Memory B cell (primary cell): ENCODE results near the gene ZNF579.
"Not testable (repeated sequence)": the region's sequence is repeated elsewhere in the genome, so short reads cannot be mapped to it uniquely, and the experiment has no call there.

Experiments
- ATAC-seq: fragments of 150-1000 bp; cut with Tn5 transposase; 2 replicates; pipeline ENCODE4 v1.10.0; 2021; ENCODE audit warnings: low read depth, mild to moderate bottlenecking, moderate library complexity
- DNase-seq, 2 donors: peaks; one replicate each; pipeline ENCODE4 v3.0.0; 2022; ENCODE audit warnings: low spot score in 2 of 2
- H3K27ac Mint-ChIP-seq: one replicate; pipeline ENCODE4 v1.8.0; 2022; ENCODE audit warnings: mild to moderate bottlenecking, moderate library complexity, mixed read lengths
- H3K27me3 Mint-ChIP-seq: one replicate; pipeline ENCODE4 v1.8.0; 2022; ENCODE audit warnings: mixed read lengths
- H3K36me3 Mint-ChIP-seq: one replicate; pipeline ENCODE4 v1.8.0; 2022; ENCODE audit warnings: mild to moderate bottlenecking, mixed read lengths
- H3K4me1 Mint-ChIP-seq: one replicate; pipeline ENCODE4 v1.8.0; 2022; ENCODE audit warnings: mixed read lengths
- H3K4me3 Mint-ChIP-seq: one replicate; pipeline ENCODE4 v1.8.0; 2022; ENCODE audit warnings: mild to moderate bottlenecking, moderate library complexity, mixed read lengths
- H3K9me3 Mint-ChIP-seq: one replicate; pipeline ENCODE4 v1.8.0; 2022; ENCODE audit warnings: mixed read lengths

ZNF579 gene

GRCh38 chr19:55593096-55593772, 12.6 kb upstream of the ZNF579 start:
- peaks cover 6% of the 10 kb centered on the region for H3K4me1 Mint-ChIP-seq
- H3K27ac Mint-ChIP-seq: no peak overlapping the region
- H3K27me3 Mint-ChIP-seq: no peaks in the 10 kb centered on the region
- no peak for ATAC-seq
- H3K4me3 Mint-ChIP-seq: no peak overlapping the region
- peaks cover 5% of the 10 kb centered on the region for H3K9me3 Mint-ChIP-seq
- peaks cover 38% of the 10 kb centered on the region for H3K36me3 Mint-ChIP-seq
- DNase-seq: no peak

- Mint-ChIP-seq H3K36me3 (peaks cover 33% of the 10 kb centered on the region), H3K4me3 (no peak overlapping the region), H3K9me3 (peaks cover 2% of the 10 kb centered on the region), H3K27me3 (no peaks in the 10 kb centered on the region), H3K4me1 (peaks cover 3% of the 10 kb centered on the region), H3K27ac (no peak overlapping the region)
- ATAC-seq (no peak), DNase-seq (no peak)
These were observed 11.9 kb upstream of the ZNF579 start for GRCh38 chr19:55592391-55593090.

DNA sequence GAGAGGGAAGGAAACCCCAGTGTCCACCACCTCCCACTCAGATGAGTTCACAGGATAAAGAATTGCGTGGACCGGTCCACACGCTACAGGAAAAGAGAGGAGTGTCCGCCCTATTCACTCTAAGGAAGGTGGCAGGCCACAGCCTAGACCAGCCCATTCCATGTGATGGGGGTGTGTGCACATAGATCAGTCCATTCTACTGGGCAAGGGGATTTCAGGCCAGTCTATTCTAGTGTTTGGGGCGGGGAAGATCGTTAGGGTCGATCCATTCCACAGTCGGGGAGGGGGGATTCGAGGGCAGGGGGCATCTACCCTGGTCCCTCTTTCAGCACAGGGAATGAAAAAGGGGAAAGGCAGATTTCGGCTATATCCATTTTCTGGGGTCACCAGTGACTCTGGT, 10.9 kb upstream of the ZNF579 start:
- Mint-ChIP-seq H3K4me3 (no peak overlapping the region), H3K27me3 (no peaks in the 10 kb centered on the region), H3K9me3 (peaks cover 2% of the 10 kb centered on the region), H3K36me3 (peaks cover 27% of the 10 kb centered on the region), H3K4me1 (peaks cover 6% of the 10 kb centered on the region), H3K27ac (no peak overlapping the region)
- DNase-seq (no peak), ATAC-seq (no peak)

- DNase-seq: no peak
- H3K27me3 Mint-ChIP-seq: no peaks in the 10 kb centered on the region
- no peak overlapping the region for H3K27ac Mint-ChIP-seq
- no peak overlapping the region for H3K4me3 Mint-ChIP-seq
- peaks cover 18% of the 10 kb centered on the region for H3K36me3 Mint-ChIP-seq
- no peak for ATAC-seq
- H3K9me3 Mint-ChIP-seq: peaks cover under 1% of the 10 kb centered on the region
- peaks cover 11% of the 10 kb centered on the region for H3K4me1 Mint-ChIP-seq
These were observed 10.0 kb upstream of the ZNF579 start for GRCh38 chr19:55590617-55591016.

DNA sequence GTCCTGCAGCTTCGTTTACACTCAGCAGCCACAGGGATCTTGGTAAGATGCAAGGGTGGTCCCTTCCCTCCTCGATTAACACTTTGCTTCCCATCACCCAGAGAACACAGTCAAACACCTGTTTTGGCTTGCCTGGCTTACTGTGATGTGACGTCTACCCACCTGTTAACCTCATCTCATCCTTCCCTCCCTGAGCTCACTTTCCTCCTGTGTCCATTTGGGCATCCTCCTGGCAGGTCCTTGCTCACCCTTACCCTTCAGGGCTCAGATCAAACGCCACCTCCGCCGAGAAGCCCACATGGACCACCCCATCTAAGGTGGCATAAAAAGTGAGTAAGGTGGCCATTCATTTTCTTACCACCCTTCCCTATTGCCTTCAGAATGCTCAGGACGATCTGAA, 9.5 kb upstream of the ZNF579 start:
- no peak for DNase-seq
- no peaks in the 10 kb centered on the region for H3K9me3 Mint-ChIP-seq
- no peak overlapping the region for H3K4me3 Mint-ChIP-seq
- no peak overlapping the region for H3K27ac Mint-ChIP-seq
- no peak for ATAC-seq
- peaks cover 15% of the 10 kb centered on the region for H3K4me1 Mint-ChIP-seq
- H3K27me3 Mint-ChIP-seq: no peaks in the 10 kb centered on the region
- H3K36me3 Mint-ChIP-seq: peaks cover 13% of the 10 kb centered on the region

- H3K27me3 Mint-ChIP-seq: no peaks in the 10 kb centered on the region
- no peaks in the 10 kb centered on the region for H3K9me3 Mint-ChIP-seq
- H3K4me3 Mint-ChIP-seq: no peak overlapping the region
- no peak for ATAC-seq
- no peak overlapping the region for H3K27ac Mint-ChIP-seq
- no peak for DNase-seq
- H3K36me3 Mint-ChIP-seq: peaks cover 8% of the 10 kb centered on the region
- peaks cover 15% of the 10 kb centered on the region for H3K4me1 Mint-ChIP-seq
These were observed 8.1 kb upstream of the ZNF579 start for GRCh38 chr19:55588738-55589137.

- DNase-seq: peak; percentile 91 to 92
- Mint-ChIP-seq H3K27me3 (no peaks in the 10 kb centered on the region), H3K4me3 (peak overlapping the region; percentile 81), H3K36me3 (peaks cover 5% of the 10 kb centered on the region), H3K27ac (peak overlapping the region; percentile 56), H3K4me1 (peaks cover 15% of the 10 kb centered on the region), H3K9me3 (no peaks in the 10 kb centered on the region)
- ATAC-seq: peak; percentile 99
These were observed 6.5 kb upstream of the ZNF579 start for GRCh38 chr19:55586976-55587668.

- no peak for ATAC-seq
- peak in 1 of 2 donors; percentile 14 for DNase-seq
- Mint-ChIP-seq H3K27me3 (no peaks in the 10 kb centered on the region), H3K9me3 (no peaks in the 10 kb centered on the region), H3K27ac (peak overlapping the region; percentile 5), H3K4me1 (peaks cover 23% of the 10 kb centered on the region), H3K36me3 (no peaks in the 10 kb centered on the region), H3K4me3 (peak overlapping the region; percentile 81)
These were observed 5.2 kb upstream of the ZNF579 start for GRCh38 chr19:55585658-55586339.

DNA sequence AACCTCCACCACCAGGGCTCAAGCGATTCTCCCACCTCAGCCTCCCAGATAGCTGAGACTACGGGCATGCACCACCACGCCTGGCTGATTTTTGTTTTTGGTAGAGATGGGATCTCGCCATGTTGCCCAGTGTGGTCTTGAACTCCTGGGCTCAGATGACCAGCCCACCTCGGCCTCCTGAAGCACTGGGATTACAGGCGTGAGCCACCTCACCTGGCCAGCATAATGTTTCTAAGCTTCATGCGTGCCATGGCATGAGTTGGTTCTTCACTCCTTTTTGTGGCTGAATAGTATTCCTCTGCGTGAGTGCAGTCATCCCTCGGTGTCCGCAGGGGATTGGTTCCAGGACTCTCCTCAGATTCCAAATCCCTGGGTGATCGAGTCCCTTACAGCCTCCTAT, 4.2 kb upstream of the ZNF579 start:
- Mint-ChIP-seq H3K4me1 (peaks cover 29% of the 10 kb centered on the region), H3K4me3 (no peak overlapping the region), H3K27me3 (no peaks in the 10 kb centered on the region), H3K27ac (no peak overlapping the region), H3K36me3 (no peaks in the 10 kb centered on the region), H3K9me3 (no peaks in the 10 kb centered on the region)
- no peak for DNase-seq
- ATAC-seq: no peak

GRCh38 chr19:55583897-55584296, 3.2 kb upstream of the ZNF579 start:
- H3K27me3 Mint-ChIP-seq, DNase-seq, H3K27ac Mint-ChIP-seq, H3K9me3 Mint-ChIP-seq, H3K36me3 Mint-ChIP-seq, H3K4me3 Mint-ChIP-seq, ATAC-seq: not testable (repeated sequence)
- H3K4me1 Mint-ChIP-seq: peaks cover 33% of the 10 kb centered on the region

DNA sequence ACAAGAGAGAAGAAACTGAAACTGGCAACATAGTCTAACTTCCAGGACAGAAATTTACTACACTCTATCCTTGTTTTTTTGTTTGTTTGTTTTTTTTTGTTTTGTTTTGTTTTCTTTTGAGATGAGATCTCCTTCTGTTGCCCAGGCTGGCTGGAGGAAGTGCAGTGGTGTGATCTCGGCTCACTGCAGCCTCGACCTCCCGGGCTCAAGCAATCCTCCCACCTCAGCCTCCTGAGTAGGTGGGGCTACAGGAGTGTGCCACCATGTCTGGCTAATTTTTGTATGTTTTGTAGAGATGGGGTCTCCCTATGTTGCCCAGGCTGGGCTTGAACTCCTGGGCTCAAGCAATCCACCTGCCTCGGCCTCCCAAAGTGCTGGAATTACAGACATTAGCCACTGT, 1.6 kb upstream of the ZNF579 start:
- H3K4me1 Mint-ChIP-seq: peaks cover 33% of the 10 kb centered on the region
- not testable (repeated sequence) for H3K9me3 Mint-ChIP-seq, H3K27ac Mint-ChIP-seq, DNase-seq, H3K36me3 Mint-ChIP-seq, ATAC-seq, H3K4me3 Mint-ChIP-seq, H3K27me3 Mint-ChIP-seq

DNA sequence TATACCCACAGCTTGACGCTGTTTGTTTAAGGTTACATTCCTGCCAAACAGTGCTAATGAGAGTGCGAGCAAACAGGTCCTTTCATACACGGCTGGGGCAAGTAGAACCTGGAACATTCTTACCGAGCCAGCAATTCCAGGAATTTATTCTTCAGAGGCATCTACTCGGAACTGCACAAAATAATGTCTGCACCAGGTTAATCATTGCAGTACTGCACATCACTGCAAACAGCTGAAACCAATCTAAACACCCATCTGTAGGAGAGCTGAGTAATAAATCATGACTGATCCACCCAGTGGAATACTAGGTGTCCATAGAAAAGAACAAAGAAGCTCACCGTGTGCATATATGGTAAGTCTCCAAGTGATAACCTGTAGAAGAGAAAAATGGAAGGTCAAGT, 1.2 kb upstream of the ZNF579 start:
- H3K4me3 Mint-ChIP-seq: peak overlapping the region; percentile 7
- peak overlapping the region; percentile 79 for H3K27ac Mint-ChIP-seq
- H3K9me3 Mint-ChIP-seq: no peaks in the 10 kb centered on the region

GRCh38 chr19:55581145-55581822, 636 bp upstream of the ZNF579 start:
- Mint-ChIP-seq H3K27ac (peak overlapping the region; percentile 79), H3K4me1 (peaks cover 27% of the 10 kb centered on the region), H3K27me3 (no peaks in the 10 kb centered on the region), H3K36me3 (peaks cover 8% of the 10 kb centered on the region), H3K4me3 (peak overlapping the region; percentile 85), H3K9me3 (no peaks in the 10 kb centered on the region)
- DNase-seq (no peak), ATAC-seq (no peak)

More for the DNA sequence above, 1.2 kb upstream of the ZNF579 start:
- DNase-seq (no peak), ATAC-seq (no peak)
- Mint-ChIP-seq H3K4me1 (peaks cover 32% of the 10 kb centered on the region), H3K27me3 (no peaks in the 10 kb centered on the region), H3K36me3 (peaks cover 6% of the 10 kb centered on the region)
